HG03280 (cell line): ENCODE measurements around the gene SLC25A33.
A peak's percentile ranks its signal among the peaks of the same experiment; 100 is the strongest.
"Not testable (repeated sequence)": the region's sequence is repeated elsewhere in the genome, so short reads cannot be mapped to it uniquely, and the experiment has no call there.

ENCODE experiments used
- ATAC-seq: cut with Tn5 transposase; IDR thresholded peaks from one replicate; pipeline ENCODE4 v1.9.1; 2021; ENCODE audit warnings: mild to moderate bottlenecking, moderate library complexity; ENCODE audit not compliant: unreplicated experiment

The SLC25A33 gene

GRCh38 chr1:9618909-9619679, 79.8 kb downstream of the SLC25A33 start:
- ATAC-seq = no peak

GRCh38 chr1:9621032-9621431, 81.8 kb downstream of the SLC25A33 start:
- ATAC-seq = no peak

GRCh38 chr1:9624081-9624480, 84.8 kb downstream of the SLC25A33 start:
- ATAC-seq = no peak

DNA sequence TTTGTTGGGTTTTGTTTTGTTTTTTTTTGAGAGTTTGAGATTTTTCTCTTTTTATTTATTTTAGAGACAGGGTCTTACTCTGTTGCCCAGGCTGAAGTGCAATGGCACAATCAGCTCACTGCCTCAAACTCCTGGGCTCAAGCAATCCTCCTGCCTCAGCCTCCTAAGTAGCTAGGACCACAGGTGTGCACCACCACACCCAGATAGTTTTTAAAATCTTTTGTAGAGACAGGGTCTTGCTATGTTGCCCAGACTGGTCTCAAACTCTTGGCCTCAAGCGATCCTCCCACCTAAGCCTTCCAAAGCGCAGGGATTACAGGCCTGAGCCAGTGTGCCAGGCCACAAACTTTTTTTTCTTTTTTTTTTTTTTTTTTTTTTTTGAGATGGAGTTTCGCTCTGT, 85.8 kb downstream of the SLC25A33 start:
- ATAC-seq = not testable (repeated sequence)

- peak; percentile 41 for ATAC-seq
Observed at GRCh38 chr1:9626201-9626608, 86.9 kb downstream of the SLC25A33 start.

GRCh38 chr1:9628541-9629444, 89.5 kb downstream of the SLC25A33 start:
- ATAC-seq = no peak

DNA sequence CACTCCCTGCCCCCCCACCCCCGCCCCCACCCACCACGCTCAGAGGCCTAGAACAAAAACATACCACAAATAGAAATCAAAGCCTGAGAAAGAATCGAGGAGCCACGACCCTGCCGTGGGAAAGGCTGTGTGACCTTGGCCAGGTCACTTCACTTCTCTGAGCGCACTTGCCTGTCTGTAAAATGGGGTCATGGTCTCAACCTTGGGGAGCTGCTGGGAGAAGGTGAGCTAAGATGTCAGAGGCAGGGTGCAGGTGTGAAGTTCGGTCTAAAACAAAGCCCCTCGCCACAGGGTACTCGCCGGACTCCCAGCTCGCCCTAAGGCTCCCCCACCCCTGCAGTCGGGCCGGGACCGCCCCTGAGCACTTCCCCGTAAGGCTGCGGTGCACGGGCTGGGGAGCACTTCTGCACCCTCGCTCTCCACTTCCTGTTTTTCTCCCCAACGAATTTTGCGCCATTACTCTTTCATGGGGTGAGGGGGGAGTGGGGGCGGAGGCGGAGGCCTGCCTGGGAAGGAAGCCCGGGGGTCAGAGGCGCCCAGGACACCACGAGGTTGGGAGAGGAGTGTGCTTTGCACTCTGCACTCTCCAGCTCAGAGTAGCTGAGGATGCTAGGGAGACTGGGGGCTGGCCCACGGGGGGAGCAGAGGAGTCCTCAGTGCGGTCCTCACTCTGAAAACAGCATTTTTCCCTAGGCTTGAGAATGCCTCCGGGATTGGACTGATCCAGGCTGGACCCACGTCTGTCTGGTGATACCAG, 90.4 kb downstream of the SLC25A33 start:
- no peak for ATAC-seq

DNA sequence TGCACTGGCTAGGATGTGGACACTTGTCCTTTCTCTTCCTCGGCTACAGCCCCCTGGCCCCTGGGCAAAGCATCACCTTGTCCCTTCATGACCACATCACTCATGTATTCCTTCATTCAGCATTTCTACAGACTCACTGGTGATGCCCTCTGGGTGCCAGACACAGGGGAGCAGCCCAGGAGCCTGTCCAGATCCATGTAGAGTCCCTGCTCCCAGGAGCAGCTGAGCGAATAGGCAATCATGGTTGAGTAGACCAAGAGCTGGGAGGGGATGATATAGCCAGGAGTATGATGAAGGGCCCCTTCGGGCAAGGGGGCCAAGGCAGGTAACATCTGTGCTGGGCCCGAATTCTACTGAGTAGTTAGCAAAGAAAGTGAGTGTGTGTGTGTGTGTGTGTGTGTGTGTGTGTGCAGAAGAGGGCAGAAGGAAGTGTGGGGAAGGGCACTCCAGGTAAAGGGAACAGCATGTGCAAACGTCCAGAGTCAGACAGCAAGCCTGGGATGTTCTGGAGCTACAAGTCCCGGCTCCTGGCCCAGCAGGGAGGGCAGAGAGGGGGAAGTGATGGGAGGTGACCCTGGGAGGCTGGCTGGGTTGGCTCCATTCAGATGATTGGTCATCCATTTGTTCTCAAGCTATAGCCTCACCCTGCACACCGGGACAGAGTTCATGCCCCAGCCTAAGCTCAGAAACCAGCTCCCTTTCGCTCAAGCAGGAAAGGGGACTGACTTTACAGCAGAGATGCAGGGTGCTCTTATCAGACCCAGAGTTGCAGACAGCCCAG, 91.3 kb downstream of the SLC25A33 start:
- ATAC-seq = no peak

GRCh38 chr1:9631613-9632012, 92.3 kb downstream of the SLC25A33 start:
- no peak for ATAC-seq

- ATAC-seq = no peak
Observed at GRCh38 chr1:9633493-9633892, 94.2 kb downstream of the SLC25A33 start.

DNA sequence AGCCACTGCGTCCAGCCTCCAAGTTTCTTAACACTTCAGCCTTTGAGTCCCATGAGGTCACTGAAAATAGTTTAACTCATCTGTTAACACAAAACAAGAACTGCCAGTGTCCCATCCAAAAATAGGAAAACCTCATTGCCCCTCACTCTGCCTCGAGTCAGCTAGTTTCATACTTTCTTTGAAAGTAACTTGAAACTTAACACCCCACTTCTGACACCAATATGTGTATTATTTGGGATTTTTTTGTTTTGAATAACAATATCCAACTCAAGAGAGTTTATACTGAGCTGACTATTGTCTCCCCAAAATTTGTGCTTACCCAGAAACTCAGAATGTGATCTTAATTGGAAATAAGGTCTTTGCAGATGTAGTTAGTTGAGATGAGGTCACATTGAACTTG, 95.3 kb downstream of the SLC25A33 start:
- no peak for ATAC-seq
